Nephron (organoid): ENCODE results near the gene KRT33B.

Experiments used
- H3K27ac Mint-ChIP-seq, 3 experiments: 2 replicates each; pipeline ENCODE4 v1.8.0; 2020; ENCODE audit warnings: mixed read lengths in 3 of 3, mild to moderate bottlenecking in 2 of 3, moderate library complexity in 1 of 3
- H3K27me3 Mint-ChIP-seq: 2 replicates; pipeline ENCODE4 v1.8.0; 2021; ENCODE audit warnings: low read depth, mild to moderate bottlenecking, moderate library complexity, mixed read lengths
- H3K36me3 Mint-ChIP-seq: 2 replicates; pipeline ENCODE4 v1.8.0; 2020; ENCODE audit warnings: low read depth, mixed read lengths
- H3K4me1 Mint-ChIP-seq: 2 replicates; pipeline ENCODE4 v1.8.0; 2020; ENCODE audit warnings: mixed read lengths
- H3K4me3 Mint-ChIP-seq, 3 experiments: 2 replicates each; pipeline ENCODE4 v1.8.0; 2020; ENCODE audit warnings: mild to moderate bottlenecking in 3 of 3, mixed read lengths in 3 of 3, moderate library complexity in 2 of 3
- H3K9me3 Mint-ChIP-seq: 2 replicates; pipeline ENCODE4 v1.8.0; 2020; ENCODE audit warnings: mixed read lengths
- TF ChIP-seq, protein P1 (sequence below), 3 experiments: fragments of 200-600 bp; sonication (generic); IDR thresholded peaks; one replicate each; pipeline ENCODE4 v1.5.0; 2021; ENCODE audit warnings: antibody characterized with exemption in 3 of 3; ENCODE audit not compliant: unreplicated experiment in 3 of 3

The KRT33B gene

GRCh38 chr17:41407226-41407625, 37.6 kb upstream of the KRT33B start:
- peaks cover 7% of the 10 kb centered on the region for H3K4me1 Mint-ChIP-seq
- H3K27ac Mint-ChIP-seq, result no peak overlapping the region
- H3K27me3 Mint-ChIP-seq, result peaks cover 14% of the 10 kb centered on the region
- H3K36me3 Mint-ChIP-seq, result no peaks in the 10 kb centered on the region
- H3K4me3 Mint-ChIP-seq, result no peak overlapping the region
- H3K9me3 Mint-ChIP-seq, result no peaks in the 10 kb centered on the region
- TF ChIP-seq, protein P1, sequence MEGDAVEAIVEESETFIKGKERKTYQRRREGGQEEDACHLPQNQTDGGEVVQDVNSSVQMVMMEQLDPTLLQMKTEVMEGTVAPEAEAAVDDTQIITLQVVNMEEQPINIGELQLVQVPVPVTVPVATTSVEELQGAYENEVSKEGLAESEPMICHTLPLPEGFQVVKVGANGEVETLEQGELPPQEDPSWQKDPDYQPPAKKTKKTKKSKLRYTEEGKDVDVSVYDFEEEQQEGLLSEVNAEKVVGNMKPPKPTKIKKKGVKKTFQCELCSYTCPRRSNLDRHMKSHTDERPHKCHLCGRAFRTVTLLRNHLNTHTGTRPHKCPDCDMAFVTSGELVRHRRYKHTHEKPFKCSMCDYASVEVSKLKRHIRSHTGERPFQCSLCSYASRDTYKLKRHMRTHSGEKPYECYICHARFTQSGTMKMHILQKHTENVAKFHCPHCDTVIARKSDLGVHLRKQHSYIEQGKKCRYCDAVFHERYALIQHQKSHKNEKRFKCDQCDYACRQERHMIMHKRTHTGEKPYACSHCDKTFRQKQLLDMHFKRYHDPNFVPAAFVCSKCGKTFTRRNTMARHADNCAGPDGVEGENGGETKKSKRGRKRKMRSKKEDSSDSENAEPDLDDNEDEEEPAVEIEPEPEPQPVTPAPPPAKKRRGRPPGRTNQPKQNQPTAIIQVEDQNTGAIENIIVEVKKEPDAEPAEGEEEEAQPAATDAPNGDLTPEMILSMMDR (IDR thresholded peaks at IDR 0.05; ENCODE audit: unreplicated experiment in 3 of 3), result no peak

DNA sequence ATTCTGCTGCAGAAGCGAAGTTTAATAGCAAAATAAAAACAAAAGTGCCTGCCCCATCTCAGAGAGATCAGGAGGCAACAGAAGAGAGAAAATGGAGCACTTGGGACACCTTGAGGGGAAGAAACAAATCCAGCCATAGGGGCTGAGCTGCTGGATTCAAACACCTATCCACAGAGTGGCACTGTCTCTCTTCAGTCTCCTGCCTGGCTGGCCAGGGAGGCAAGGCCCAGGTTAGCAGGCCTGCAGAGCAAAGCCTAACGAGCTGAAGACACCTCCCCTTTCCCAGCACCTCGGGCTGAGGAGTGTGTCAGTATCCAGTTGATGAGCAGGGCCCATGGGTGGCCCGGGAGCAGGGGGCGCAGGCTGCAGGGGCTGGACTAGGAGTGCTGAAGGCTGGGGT, 36.6 kb upstream of the KRT33B start:
- Mint-ChIP-seq H3K9me3 (no peaks in the 10 kb centered on the region), H3K27ac (no peak overlapping the region), H3K4me1 (peaks cover 7% of the 10 kb centered on the region), H3K4me3 (no peak overlapping the region), H3K36me3 (no peaks in the 10 kb centered on the region), H3K27me3 (peaks cover 15% of the 10 kb centered on the region)
- TF ChIP-seq, protein P1 (IDR thresholded peaks at IDR 0.05; ENCODE audit: unreplicated experiment in 3 of 3), result no peak

GRCh38 chr17:41404024-41404671, 34.5 kb upstream of the KRT33B start:
- H3K4me1 Mint-ChIP-seq, result peaks cover 7% of the 10 kb centered on the region
- no peak overlapping the region for H3K4me3 Mint-ChIP-seq
- TF ChIP-seq, protein P1 (IDR thresholded peaks at IDR 0.05; ENCODE audit: unreplicated experiment in 3 of 3), result no peak
- no peaks in the 10 kb centered on the region for H3K9me3 Mint-ChIP-seq
- H3K36me3 Mint-ChIP-seq, result no peaks in the 10 kb centered on the region
- H3K27me3 Mint-ChIP-seq, result peaks cover 15% of the 10 kb centered on the region
- no peak overlapping the region for H3K27ac Mint-ChIP-seq

DNA sequence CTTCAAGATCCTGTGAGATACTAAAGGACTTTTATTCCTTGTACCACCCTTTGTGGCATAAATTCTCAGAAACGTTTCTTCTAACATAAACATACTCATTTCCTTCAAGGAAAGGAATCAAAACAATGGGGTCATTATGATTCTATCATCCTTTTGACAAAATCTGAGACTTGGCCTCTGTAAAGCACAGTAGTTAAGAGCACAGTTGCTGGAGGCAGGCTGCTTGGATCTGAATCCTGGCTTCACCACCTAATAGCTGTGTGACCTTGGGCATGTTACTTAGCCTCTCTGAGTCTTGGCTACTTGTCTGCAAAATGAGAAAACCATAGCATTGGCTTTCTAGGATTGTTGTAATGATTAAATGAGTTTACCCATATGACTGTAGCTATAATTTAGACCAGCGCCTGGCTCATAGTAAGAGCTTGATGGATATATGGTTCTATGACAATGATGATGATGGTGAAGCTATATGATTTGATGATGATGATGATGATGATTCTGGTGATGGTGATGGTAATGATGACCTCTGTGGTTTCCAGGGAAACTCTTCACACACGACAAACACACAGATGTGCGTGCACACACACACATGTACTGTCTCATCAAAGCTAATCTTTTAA, 33.9 kb upstream of the KRT33B start:
- H3K36me3 Mint-ChIP-seq, result no peaks in the 10 kb centered on the region
- peaks cover 7% of the 10 kb centered on the region for H3K4me1 Mint-ChIP-seq
- H3K27me3 Mint-ChIP-seq, result peaks cover 12% of the 10 kb centered on the region
- H3K9me3 Mint-ChIP-seq, result no peaks in the 10 kb centered on the region
- H3K4me3 Mint-ChIP-seq, result no peak overlapping the region
- TF ChIP-seq, protein P1 (IDR thresholded peaks at IDR 0.05; ENCODE audit: unreplicated experiment in 3 of 3), result no peak
- H3K27ac Mint-ChIP-seq, result no peak overlapping the region

- TF ChIP-seq, protein P1 (IDR thresholded peaks at IDR 0.05; ENCODE audit: unreplicated experiment in 3 of 3), result no peak
- no peaks in the 10 kb centered on the region for H3K9me3 Mint-ChIP-seq
- peaks cover 7% of the 10 kb centered on the region for H3K4me1 Mint-ChIP-seq
- no peak overlapping the region for H3K27ac Mint-ChIP-seq
- no peaks in the 10 kb centered on the region for H3K36me3 Mint-ChIP-seq
- H3K27me3 Mint-ChIP-seq, result peaks cover 4% of the 10 kb centered on the region
- no peak overlapping the region for H3K4me3 Mint-ChIP-seq
Observed at GRCh38 chr17:41402161-41402560, 32.5 kb upstream of the KRT33B start.
